HFFc6 (cell line): ENCODE results near the gene GORASP1. TPM values are rescaled to one million over a fixed set of nuclear protein-coding genes. Genes with fewer than 3 reads are reported as not detected.

Source experiments
- DNase-seq: peaks from one replicate; pipeline ENCODE4 v3.0.0-alpha.2; 2018
- H3K27ac Mint-ChIP-seq: 2 replicates; pipeline ENCODE4 v1.8.0; 2020; ENCODE audit warnings: mild to moderate bottlenecking, mixed read lengths
- H3K27me3 Mint-ChIP-seq: 2 replicates; pipeline ENCODE4 v1.8.0; 2021; ENCODE audit warnings: mild to moderate bottlenecking, moderate library complexity, mixed read lengths; ENCODE audit not compliant: insufficient read depth
- H3K36me3 Mint-ChIP-seq: 2 replicates; pipeline ENCODE4 v1.8.0; 2021; ENCODE audit warnings: low read depth, mixed read lengths
- H3K4me1 Mint-ChIP-seq: 2 replicates; pipeline ENCODE4 v1.8.0; 2020; ENCODE audit warnings: low read depth, mixed read lengths
- H3K4me3 Mint-ChIP-seq: 2 replicates; pipeline ENCODE4 v1.8.0; 2020; ENCODE audit warnings: mild to moderate bottlenecking, moderate library complexity, mixed read lengths
- H3K9me3 Mint-ChIP-seq: 2 replicates; pipeline ENCODE4 v1.8.0; 2020; ENCODE audit warnings: mild to moderate bottlenecking, mixed read lengths
- total RNA-seq, 6 experiments: library from RNA; stranded (reverse); fragmentation: NEBNext Ultra II Directional; extraction: Animal tissue kit (Norgen Biotek cat#: 25700); gene quantifications; 2 replicates in 1 of 6; 3 replicates in 5 of 6; pipeline ENCODE4 v1.2.3, GENCODE V29; 2021
- TF ChIP-seq, protein P1 (sequence below): fragments of 200-600 bp; sonication (generic); IDR thresholded peaks from 2 replicates; pipeline ENCODE4 v1.5.0; 2021; ENCODE audit warnings: antibody characterized with exemption, mild to moderate bottlenecking

GORASP1 gene
- total RNA-seq, 6 experiments from 2014 or later = 42.7 to 52.1 (median 47.0) TPM

DNA sequence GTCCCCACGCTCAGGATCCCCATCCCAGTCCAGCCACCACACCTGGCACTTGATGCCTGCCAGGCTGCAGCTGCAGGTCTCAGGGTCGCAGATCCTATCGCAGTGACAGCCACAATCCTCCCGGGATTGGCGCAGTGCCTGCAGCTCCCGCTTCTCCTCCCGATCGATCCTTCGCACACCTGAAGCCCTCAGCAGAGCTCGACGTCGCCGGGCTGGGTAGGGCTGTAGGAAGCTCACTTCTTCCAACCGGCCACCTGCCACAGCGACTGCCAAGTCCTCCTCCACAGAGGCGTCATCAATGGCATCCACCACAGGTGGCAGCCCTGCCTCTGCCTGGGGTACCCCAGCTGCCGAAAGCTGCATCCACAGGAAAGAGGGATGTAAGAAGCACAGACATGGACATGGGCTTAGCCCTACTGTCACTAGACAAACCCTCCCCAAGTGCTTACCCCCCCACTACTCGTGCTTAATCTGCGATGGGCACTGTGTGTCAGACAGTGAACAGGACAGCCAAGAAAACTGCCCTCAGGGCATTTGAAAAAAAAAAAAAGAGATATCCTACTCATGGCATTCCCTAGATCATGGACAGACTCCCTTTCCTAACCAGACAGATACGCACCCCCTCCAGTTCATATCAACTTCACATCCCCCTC, 36.8 kb upstream of the GORASP1 start:
- TF ChIP-seq, protein P1, sequence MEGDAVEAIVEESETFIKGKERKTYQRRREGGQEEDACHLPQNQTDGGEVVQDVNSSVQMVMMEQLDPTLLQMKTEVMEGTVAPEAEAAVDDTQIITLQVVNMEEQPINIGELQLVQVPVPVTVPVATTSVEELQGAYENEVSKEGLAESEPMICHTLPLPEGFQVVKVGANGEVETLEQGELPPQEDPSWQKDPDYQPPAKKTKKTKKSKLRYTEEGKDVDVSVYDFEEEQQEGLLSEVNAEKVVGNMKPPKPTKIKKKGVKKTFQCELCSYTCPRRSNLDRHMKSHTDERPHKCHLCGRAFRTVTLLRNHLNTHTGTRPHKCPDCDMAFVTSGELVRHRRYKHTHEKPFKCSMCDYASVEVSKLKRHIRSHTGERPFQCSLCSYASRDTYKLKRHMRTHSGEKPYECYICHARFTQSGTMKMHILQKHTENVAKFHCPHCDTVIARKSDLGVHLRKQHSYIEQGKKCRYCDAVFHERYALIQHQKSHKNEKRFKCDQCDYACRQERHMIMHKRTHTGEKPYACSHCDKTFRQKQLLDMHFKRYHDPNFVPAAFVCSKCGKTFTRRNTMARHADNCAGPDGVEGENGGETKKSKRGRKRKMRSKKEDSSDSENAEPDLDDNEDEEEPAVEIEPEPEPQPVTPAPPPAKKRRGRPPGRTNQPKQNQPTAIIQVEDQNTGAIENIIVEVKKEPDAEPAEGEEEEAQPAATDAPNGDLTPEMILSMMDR = no peak
- Mint-ChIP-seq H3K9me3 (no peaks in the 10 kb centered on the region), H3K27me3 (peaks cover 11% of the 10 kb centered on the region), H3K4me1 (peaks cover 76% of the 10 kb centered on the region), H3K27ac (peak overlapping the region; percentile 27; the same call in 1 of the 2 replicates), H3K4me3 (no peak overlapping the region), H3K36me3 (peaks cover 21% of the 10 kb centered on the region)
- no peak for DNase-seq

- Mint-ChIP-seq H3K4me1 (peaks cover 75% of the 10 kb centered on the region), H3K4me3 (no peak overlapping the region), H3K9me3 (no peaks in the 10 kb centered on the region), H3K27me3 (peaks cover 11% of the 10 kb centered on the region), H3K27ac (no peak overlapping the region; the same call in 1 of the 2 replicates), H3K36me3 (peaks cover 25% of the 10 kb centered on the region)
- TF ChIP-seq, protein P1 = no peak
- DNase-seq = no peak
These were observed 35.8 kb upstream of the GORASP1 start for GRCh38 chr3:39143051-39143885.

DNA sequence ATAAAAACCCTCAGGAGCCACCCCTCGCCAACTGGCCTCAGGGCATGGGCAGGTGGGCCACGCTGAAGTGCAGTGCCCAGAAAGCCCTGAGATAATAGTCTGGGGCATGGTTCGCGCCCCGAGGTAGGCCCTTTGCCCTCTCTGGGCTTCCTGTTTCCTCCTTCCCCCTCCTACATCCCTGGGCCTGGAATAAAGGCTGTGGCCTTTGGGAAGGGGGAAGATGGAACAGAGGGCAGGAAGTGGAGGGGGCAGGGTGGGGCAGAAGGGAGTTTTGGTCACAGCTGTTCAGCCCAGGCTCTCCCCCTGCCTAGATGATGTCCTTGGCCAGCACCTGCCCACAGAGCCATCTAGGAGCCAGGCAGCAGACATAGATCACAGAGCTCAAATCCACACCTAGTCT, 34.6 kb upstream of the GORASP1 start:
- no peak overlapping the region for H3K4me3 Mint-ChIP-seq
- H3K4me1 Mint-ChIP-seq = peaks cover 63% of the 10 kb centered on the region
- H3K36me3 Mint-ChIP-seq = peaks cover 25% of the 10 kb centered on the region
- H3K27ac Mint-ChIP-seq = no peak overlapping the region
- peaks cover 7% of the 10 kb centered on the region for H3K27me3 Mint-ChIP-seq
- no peak for DNase-seq
- no peaks in the 10 kb centered on the region for H3K9me3 Mint-ChIP-seq
- TF ChIP-seq, protein P1 = no peak

GRCh38 chr3:39141171-39141995, 34.0 kb upstream of the GORASP1 start:
- H3K27me3 Mint-ChIP-seq = peaks cover 7% of the 10 kb centered on the region
- DNase-seq = peak; percentile 40
- 0 out of 2 replicates have a peak overlapping the region, but pooled peaks have one; percentile 22 for H3K4me3 Mint-ChIP-seq
- H3K4me1 Mint-ChIP-seq = peaks cover 56% of the 10 kb centered on the region
- no peaks in the 10 kb centered on the region for H3K9me3 Mint-ChIP-seq
- peak overlapping the region; percentile 46 for H3K27ac Mint-ChIP-seq
- TF ChIP-seq, protein P1 = no peak
- H3K36me3 Mint-ChIP-seq = peaks cover 25% of the 10 kb centered on the region

GRCh38 chr3:39140341-39140971, 33.0 kb upstream of the GORASP1 start:
- TF ChIP-seq, protein P1 = no peak

More at GRCh38 chr3:39140341-39140971, 33.0 kb upstream of the GORASP1 start:
- Mint-ChIP-seq H3K27me3 (peaks cover 4% of the 10 kb centered on the region), H3K4me3 (no peak overlapping the region; the same call in 1 of the 2 replicates), H3K4me1 (peaks cover 48% of the 10 kb centered on the region), H3K27ac (peak overlapping the region; percentile 46; the same call in 1 of the 2 replicates), H3K36me3 (peaks cover 19% of the 10 kb centered on the region), H3K9me3 (no peaks in the 10 kb centered on the region)
- DNase-seq = no peak
